GM12878 (cell line): Measurements from ENCODE around the gene TRIOBP. TPM values are rescaled to one million over a fixed set of nuclear protein-coding genes. Genes with fewer than 3 reads are reported as not detected.

ENCODE experiments used
- CBX5 ChIP-seq: sonication (generic); IDR thresholded peaks from 2 replicates; pipeline ENCODE4 v1.6.1; 2016; ENCODE audit warnings: low read depth, moderate library complexity, mild to moderate bottlenecking, inconsistent platforms
- E4F1 ChIP-seq: fragments of 450-650 bp; IDR thresholded peaks from 2 replicates; pipeline ENCODE4 v1.6.1; 2018; ENCODE audit warnings: borderline replicate concordance, mild to moderate bottlenecking; ENCODE audit not compliant: partially characterized antibody
- GATAD2B ChIP-seq: fragments of 450-650 bp; conservative IDR thresholded peaks from 2 replicates; pipeline ENCODE4 v1.6.1; 2017; ENCODE audit warnings: low read depth, mild to moderate bottlenecking, moderate library complexity
- LARP7 ChIP-seq: fragments of 450-650 bp; IDR thresholded peaks from 2 replicates; pipeline ENCODE4 v1.6.1; 2017; ENCODE audit warnings: mild to moderate bottlenecking
- POU2F2 ChIP-seq: IDR thresholded peaks from 3 replicates; pipeline ENCODE4 v1.6.1; 2011; ENCODE audit warnings: low read depth, mild to moderate bottlenecking, low read length, borderline replicate concordance
- RUNX3 ChIP-seq: IDR thresholded peaks from 2 replicates; pipeline ENCODE4 v1.6.1; 2012; ENCODE audit warnings: low read length, inconsistent platforms
- SIN3A ChIP-seq: IDR thresholded peaks from 2 replicates; pipeline ENCODE4 v1.6.1; 2012; ENCODE audit warnings: low read depth, low read length, improper control_type of control experiment
- YBX1 ChIP-seq: fragments of 450-650 bp; IDR thresholded peaks from 2 replicates; pipeline ENCODE4 v1.6.1; 2016; ENCODE audit warnings: antibody characterized with exemption
- ZNF24 ChIP-seq: fragments of 450-650 bp; IDR thresholded peaks from 2 replicates; pipeline ENCODE4 v1.6.1; 2017; ENCODE audit warnings: antibody characterized with exemption, mild to moderate bottlenecking
- polyA plus RNA-seq, 11 experiments: library from polyadenylated mRNA; depleted of rRNA in 4 of 11; unstranded in 6 of 11; stranded (reverse) in 5 of 11; fragments of >200 nt; fragmentation: Nextera tagmentation in 4 of 11; fragmentation: Illumina TruSeq in 1 of 11; extraction: Ambion mirVana in 4 of 11; extraction: Trizol in 1 of 11; gene quantifications; 1 replicate in 1 of 11; 2 replicates in 10 of 11; pipeline versions ENCODE4 v1.2.1 to v1.2.3, GENCODE V29; 2011 to 2016; ENCODE audit warnings: inconsistent platforms in 2 of 11, missing spikeins in 2 of 11, low read depth in 1 of 11
- total RNA-seq, 4 experiments: library from RNA; depleted of rRNA in 3 of 4; stranded (reverse); fragments of >200 nt in 3 of 4; fragmentation: Illumina TruSeq in 1 of 4; extraction: Trizol in 1 of 4; gene quantifications; 2 replicates each; pipeline versions ENCODE4 v1.2.1 to v1.2.3, GENCODE V29; 2013 to 2021

Gene TRIOBP
- total and polyA plus RNA-seq, 10 of the 15 experiments (the other 5 are each of a cell fraction or from before 2014, with no cell fraction given) = 0.21 to 23.6 (median 11.9) TPM

- TF ChIP-seq LARP7 (0 out of 2 replicates have a peak, but pooled peaks have one; percentile 9), ZNF24 (0 out of 2 replicates have a peak, but pooled peaks have one; percentile 4), GATAD2B (peak; percentile 68), SIN3A (no peak; the same call in 1 of the 2 replicates), E4F1 (no peak), RUNX3 (no peak), YBX1 (no peak), POU2F2 (no peak), CBX5 (no peak)
Observed at GRCh38 chr22:37681556-37682049, 15.2 kb upstream of the TRIOBP start (continued).
